Measurements from ENCODE around the gene RBMY1B. TPM values are rescaled to one million over a fixed set of nuclear protein-coding genes. Genes with fewer than 3 reads are reported as not detected.
"Not testable (repeated sequence)": the region's sequence is repeated elsewhere in the genome, so short reads cannot be mapped to it uniquely, and the experiment has no call there.

The RBMY1B gene
- total RNA-seq: not detected in 2 replicates

- H3K36me3 ChIP-seq (ENCODE audit: insufficient read depth, low read length); H3K4me1 ChIP-seq (ENCODE audit: insufficient read depth, low read length); H3K4me2 ChIP-seq (ENCODE audit: insufficient read depth, low read length); H3K79me2 ChIP-seq (ENCODE audit: insufficient read depth, low read length); DNase-seq (ENCODE audit: insufficient read length, low spot score, missing footprints); H3K4me3 ChIP-seq (ENCODE audit: insufficient read depth, low read length); H3K27me3 ChIP-seq (ENCODE audit: insufficient read depth, low read length); H3K27ac ChIP-seq (ENCODE audit: low read depth, low read length); H4K20me1 ChIP-seq (ENCODE audit: insufficient read depth, low read length); H3K9me3 ChIP-seq (ENCODE audit: low read depth, low read length); H2AFZ ChIP-seq (ENCODE audit: low read length): not testable (repeated sequence)
Observed at GRCh38 chrY:21511038-21511437, at the start of gene RBMY1B. TSS of gene RBMY1B (plus strand) at chrY:21511338. CDS start at chrY:21513351, 2,013 bp downstream.

DNA sequence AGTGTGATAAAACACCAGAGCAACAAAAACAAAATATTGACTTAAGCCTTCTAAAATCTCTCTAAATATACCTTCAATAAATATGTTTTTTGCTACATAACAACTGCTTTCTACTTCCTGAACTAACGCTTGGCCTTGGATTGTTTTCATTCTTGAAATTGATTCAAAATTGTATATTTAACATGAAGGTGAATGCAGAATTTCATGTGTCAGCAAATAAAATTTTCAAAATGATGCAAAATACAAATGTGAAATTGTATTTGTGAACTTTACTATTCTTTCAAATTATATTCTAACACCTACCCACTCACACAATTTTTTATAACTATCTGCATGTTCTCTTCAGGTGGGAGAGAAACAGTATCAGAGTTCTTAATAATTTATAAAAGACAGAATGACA lies 48.2 kb upstream of the RBMY1B start:
- not testable (repeated sequence) for H3K4me2 ChIP-seq (ENCODE audit: insufficient read depth, low read length); H3K9me3 ChIP-seq (ENCODE audit: low read depth, low read length); DNase-seq (ENCODE audit: insufficient read length, low spot score, missing footprints); H3K27ac ChIP-seq (ENCODE audit: low read depth, low read length); H3K4me1 ChIP-seq (ENCODE audit: insufficient read depth, low read length); H3K4me3 ChIP-seq (ENCODE audit: insufficient read depth, low read length); H4K20me1 ChIP-seq (ENCODE audit: insufficient read depth, low read length); H3K27me3 ChIP-seq (ENCODE audit: insufficient read depth, low read length); H3K79me2 ChIP-seq (ENCODE audit: insufficient read depth, low read length); H2AFZ ChIP-seq (ENCODE audit: low read length); H3K36me3 ChIP-seq (ENCODE audit: insufficient read depth, low read length)

GRCh38 chrY:21482967-21483366 lies 28.2 kb upstream of the RBMY1B start:
- Histone ChIP-seq H3K4me2 (ENCODE audit: insufficient read depth, low read length) (no peak overlapping the region), H2AFZ (ENCODE audit: low read length) (no peak overlapping the region)
- TF ChIP-seq, protein P1, sequence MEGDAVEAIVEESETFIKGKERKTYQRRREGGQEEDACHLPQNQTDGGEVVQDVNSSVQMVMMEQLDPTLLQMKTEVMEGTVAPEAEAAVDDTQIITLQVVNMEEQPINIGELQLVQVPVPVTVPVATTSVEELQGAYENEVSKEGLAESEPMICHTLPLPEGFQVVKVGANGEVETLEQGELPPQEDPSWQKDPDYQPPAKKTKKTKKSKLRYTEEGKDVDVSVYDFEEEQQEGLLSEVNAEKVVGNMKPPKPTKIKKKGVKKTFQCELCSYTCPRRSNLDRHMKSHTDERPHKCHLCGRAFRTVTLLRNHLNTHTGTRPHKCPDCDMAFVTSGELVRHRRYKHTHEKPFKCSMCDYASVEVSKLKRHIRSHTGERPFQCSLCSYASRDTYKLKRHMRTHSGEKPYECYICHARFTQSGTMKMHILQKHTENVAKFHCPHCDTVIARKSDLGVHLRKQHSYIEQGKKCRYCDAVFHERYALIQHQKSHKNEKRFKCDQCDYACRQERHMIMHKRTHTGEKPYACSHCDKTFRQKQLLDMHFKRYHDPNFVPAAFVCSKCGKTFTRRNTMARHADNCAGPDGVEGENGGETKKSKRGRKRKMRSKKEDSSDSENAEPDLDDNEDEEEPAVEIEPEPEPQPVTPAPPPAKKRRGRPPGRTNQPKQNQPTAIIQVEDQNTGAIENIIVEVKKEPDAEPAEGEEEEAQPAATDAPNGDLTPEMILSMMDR (IDR thresholded peaks at IDR 0.05; ENCODE audit: extremely low read depth, low read depth, low read length): no peak

GRCh38 chrY:21534579-21534978 lies 23.4 kb downstream of the RBMY1B start, which contains the start of gene RBMY1A1:
TSS of gene RBMY1A1 (plus strand) at chrY:21534879. CDS start at chrY:21536892, 2,013 bp downstream.
- DNase-seq (ENCODE audit: insufficient read length, low spot score, missing footprints); H3K9me3 ChIP-seq (ENCODE audit: low read depth, low read length); H3K27ac ChIP-seq (ENCODE audit: low read depth, low read length); H3K36me3 ChIP-seq (ENCODE audit: insufficient read depth, low read length); H4K20me1 ChIP-seq (ENCODE audit: insufficient read depth, low read length); H3K4me2 ChIP-seq (ENCODE audit: insufficient read depth, low read length); H3K79me2 ChIP-seq (ENCODE audit: insufficient read depth, low read length); H3K4me3 ChIP-seq (ENCODE audit: insufficient read depth, low read length); H3K27me3 ChIP-seq (ENCODE audit: insufficient read depth, low read length); H3K4me1 ChIP-seq (ENCODE audit: insufficient read depth, low read length); H2AFZ ChIP-seq (ENCODE audit: low read length): not testable (repeated sequence)

More at GRCh38 chrY:21482967-21483366, 28.2 kb upstream of the RBMY1B start:
- no peaks in the 10 kb centered on the region for H3K9me3 ChIP-seq (ENCODE audit: low read depth, low read length)
- H4K20me1 ChIP-seq (ENCODE audit: insufficient read depth, low read length): no peaks in the 10 kb centered on the region
- no peaks in the 10 kb centered on the region for H3K4me1 ChIP-seq (ENCODE audit: insufficient read depth, low read length)
- H3K36me3 ChIP-seq (ENCODE audit: insufficient read depth, low read length): no peaks in the 10 kb centered on the region
- no peaks in the 10 kb centered on the region for H3K79me2 ChIP-seq (ENCODE audit: insufficient read depth, low read length)
- no peak overlapping the region for H3K4me3 ChIP-seq (ENCODE audit: insufficient read depth, low read length)
- H3K27ac ChIP-seq (ENCODE audit: low read depth, low read length): no peak overlapping the region
- DNase-seq (ENCODE audit: insufficient read length, low spot score, missing footprints): no peak
- no peaks in the 10 kb centered on the region for H3K27me3 ChIP-seq (ENCODE audit: insufficient read depth, low read length)

DNA sequence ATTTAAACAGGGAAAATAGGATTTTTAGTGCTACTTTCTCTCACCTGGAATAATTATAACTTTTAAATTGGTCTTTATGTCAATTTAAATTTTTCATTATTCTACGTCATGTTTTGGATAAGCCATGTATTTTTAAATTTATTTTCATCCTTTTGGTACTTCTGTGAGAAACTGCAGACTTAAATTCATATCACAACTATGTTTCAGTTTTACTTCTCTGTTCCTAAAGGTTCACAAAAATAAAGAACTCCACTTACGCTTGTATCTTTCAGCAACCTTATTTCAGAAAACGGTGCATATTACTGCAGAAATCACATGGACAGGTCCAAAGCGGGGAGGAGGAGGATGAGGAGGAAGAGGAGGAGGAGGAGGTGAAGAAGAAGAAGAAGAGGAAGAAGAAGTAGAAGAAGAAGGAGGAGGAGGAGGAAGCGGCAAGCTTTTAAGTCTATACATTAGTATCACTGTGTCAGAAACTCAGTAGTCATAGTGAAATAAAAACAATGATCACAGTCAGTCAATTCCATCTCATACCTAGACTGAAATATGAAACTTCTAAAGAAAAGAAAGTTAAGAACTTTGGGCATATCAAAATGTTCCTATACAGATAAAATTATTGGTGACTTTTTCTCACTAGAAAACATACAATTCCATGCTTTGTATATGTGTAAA lies 48.3 kb downstream of the RBMY1B start:
- not testable (repeated sequence) for H3K27ac ChIP-seq (ENCODE audit: low read depth, low read length); H3K27me3 ChIP-seq (ENCODE audit: insufficient read depth, low read length); H3K79me2 ChIP-seq (ENCODE audit: insufficient read depth, low read length); DNase-seq (ENCODE audit: insufficient read length, low spot score, missing footprints); H2AFZ ChIP-seq (ENCODE audit: low read length); H3K36me3 ChIP-seq (ENCODE audit: insufficient read depth, low read length); H3K4me2 ChIP-seq (ENCODE audit: insufficient read depth, low read length); H4K20me1 ChIP-seq (ENCODE audit: insufficient read depth, low read length); H3K4me3 ChIP-seq (ENCODE audit: insufficient read depth, low read length); H3K9me3 ChIP-seq (ENCODE audit: low read depth, low read length); H3K4me1 ChIP-seq (ENCODE audit: insufficient read depth, low read length)

Other genes with a start within 250 kb of the RBMY1B start
- not detected in 2 replicates for gene RBMY1A1, start 23.5 kb downstream of the RBMY1B start, total RNA-seq

Measured in osteoblast (primary cell).